GM21390 (cell line): Measurements from ENCODE around the gene GABBR2.
"Not testable (repeated sequence)": the region's sequence is repeated elsewhere in the genome, so short reads cannot be mapped to it uniquely, and the experiment has no call there.

Experiments used
- ATAC-seq: cut with Tn5 transposase; IDR thresholded peaks from one replicate; pipeline ENCODE4 v1.9.1; 2021; ENCODE audit not compliant: unreplicated experiment

Gene GABBR2

DNA sequence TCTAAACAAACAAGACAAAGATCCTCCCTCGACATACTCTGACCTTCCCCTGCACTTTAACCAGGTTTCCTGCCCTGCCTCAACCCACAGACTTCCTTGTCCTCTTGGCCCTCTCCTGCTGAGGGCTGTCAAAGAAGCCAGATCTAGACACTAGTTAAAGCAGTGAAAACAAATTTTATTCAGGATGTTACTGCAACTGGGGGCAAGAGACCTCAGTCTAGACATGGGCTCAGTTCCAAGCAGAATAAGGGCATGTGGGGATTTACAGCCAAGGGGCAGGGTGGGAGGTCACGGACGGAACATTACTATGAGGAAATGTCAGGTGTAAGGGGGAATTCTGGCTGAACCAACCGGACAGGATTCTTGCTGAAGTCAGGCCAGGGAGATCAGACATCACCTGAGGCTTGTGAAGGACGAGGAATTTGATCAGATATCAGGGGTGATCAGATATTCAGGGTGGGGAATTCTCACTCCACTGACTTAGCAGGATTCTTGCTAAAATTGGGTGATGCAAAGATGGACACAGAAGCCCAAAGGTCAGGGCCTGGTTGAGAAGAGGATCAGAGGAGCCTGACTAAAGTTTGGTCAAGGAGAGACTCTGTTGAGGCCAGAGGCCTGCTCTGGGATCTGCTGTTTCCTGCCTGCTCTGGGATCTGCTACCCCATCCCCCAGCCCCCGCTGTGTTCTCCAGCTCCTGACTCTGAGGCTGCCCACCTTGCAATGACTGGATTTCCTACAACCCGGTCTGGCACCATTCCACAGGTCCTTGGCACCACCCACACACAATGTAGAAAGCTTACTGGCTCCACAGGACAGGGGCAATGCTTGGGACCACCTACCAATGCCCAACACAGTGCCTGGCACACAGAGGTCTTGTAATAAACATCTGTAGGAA is 21.5 kb downstream of the GABBR2 start:
- ATAC-seq = no peak

- ATAC-seq = not testable (repeated sequence)
Observed at GRCh38 chr9:98684816-98685215, 23.9 kb downstream of the GABBR2 start.

- ATAC-seq = no peak
Observed at GRCh38 chr9:98678244-98678842, 30.4 kb downstream of the GABBR2 start.

- no peak for ATAC-seq
Observed at GRCh38 chr9:98673681-98674080, 35.1 kb downstream of the GABBR2 start.

DNA sequence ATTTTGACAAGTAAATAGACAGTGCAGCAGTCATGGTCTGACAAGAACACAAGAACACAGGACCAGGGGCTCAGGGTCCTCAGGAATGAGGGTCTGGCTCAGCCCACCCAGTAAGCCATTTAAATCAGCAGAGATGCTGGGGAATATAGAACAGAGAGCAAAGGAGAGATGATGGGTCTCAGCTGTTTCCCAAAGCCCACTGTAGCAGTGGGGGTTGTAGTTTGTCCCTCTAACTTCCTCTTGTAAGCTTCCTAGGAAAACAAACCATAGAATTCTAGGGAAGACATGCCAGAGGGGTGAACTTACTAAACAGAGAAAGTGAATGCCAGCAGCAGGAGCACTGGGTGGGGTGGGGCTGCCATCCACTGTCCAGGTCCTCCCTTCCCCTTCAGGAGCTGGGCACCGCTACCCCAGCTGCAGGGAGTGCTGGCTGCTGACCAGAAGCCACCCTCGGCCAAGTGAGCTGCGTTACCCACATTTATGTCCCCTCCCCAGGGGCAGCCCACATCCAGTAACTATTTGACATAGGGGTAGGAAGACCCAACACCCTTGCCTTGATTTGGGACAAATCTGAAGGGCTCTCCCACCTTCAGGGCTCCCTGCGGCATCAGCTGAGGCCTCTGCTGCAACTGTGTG is 41.6 kb downstream of the GABBR2 start:
- ATAC-seq = no peak

DNA sequence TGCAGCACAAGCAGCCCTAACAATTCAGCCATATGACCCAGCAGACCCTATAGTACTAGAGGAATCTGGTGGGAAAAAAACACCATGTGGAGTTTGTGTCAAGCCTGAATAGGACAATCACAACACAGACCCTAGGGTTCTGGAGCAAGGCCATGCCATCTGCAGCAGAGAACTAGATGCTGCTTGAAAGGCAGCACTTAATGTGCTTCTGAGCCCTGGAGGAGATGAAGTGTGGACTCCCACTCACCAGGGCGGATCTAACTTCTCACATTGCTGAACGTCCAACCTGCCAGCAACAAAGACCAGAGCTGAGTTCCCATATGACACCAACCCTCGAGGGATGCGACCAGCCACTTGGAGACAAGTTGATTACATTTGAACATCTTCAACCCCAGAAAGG is 43.2 kb downstream of the GABBR2 start:
- ATAC-seq = no peak

- no peak for ATAC-seq
Observed at GRCh38 chr9:98660541-98660940, 48.2 kb downstream of the GABBR2 start.

- no peak for ATAC-seq
Observed at GRCh38 chr9:98658951-98659351, 49.8 kb downstream of the GABBR2 start.

DNA sequence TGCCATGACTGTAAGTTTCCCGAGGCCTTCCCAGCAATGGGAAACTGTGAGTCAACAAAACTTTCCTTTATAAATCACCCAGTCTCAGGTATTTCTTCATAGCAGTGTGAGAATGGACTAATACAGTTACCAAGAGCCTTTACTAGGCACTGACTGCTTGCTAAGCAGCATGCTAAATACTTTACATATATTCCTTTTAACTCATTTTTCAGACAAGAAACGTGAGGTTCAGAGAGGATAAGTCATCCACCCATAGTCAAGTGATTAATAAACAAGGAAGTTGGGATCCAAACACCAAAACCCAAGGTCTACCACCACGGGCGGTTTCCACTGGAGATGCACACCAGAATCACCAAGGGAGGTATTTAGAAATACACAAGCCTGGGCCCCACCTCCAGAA is 50.8 kb downstream of the GABBR2 start:
- ATAC-seq = no peak

GRCh38 chr9:98656511-98656910 is 52.2 kb downstream of the GABBR2 start:
- ATAC-seq = no peak

DNA sequence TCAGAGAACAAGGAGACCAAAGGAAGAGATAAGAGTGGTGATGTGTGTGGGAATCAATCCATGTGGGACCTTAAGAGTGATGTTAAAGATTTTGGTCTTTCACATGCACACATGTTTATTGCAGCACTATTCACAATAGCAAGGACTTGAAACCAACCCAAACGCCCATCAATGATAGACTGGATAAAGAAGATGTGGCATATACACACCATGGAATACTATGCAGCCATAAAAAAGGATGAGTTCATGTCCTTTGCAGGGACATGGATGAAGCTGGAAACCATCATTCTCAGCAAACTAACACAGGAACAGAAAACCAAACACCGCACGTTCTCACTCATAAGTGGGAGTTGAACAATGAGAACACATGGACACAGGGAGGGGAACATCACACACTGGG is 53.3 kb downstream of the GABBR2 start:
- not testable (repeated sequence) for ATAC-seq

DNA sequence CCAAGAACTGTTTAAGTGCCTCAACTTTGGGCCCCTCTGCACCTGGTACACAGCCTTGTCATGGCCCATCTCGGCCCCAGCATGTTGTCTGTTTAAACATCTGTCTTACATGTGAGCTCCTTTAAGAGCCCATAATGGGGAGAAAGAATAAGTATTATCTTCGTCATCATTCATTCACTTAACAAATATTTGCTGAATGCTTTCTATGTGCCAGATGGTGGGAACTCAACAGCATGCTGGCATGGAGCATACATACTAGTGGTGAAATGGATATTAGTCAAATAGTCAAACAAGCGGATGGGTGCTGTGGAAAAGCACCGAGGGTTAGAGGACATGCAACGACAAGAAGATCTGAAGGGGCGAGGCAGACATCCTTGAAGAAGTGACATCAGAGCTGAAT is 54.5 kb downstream of the GABBR2 start:
- no peak for ATAC-seq

GRCh38 chr9:98652741-98653140 is 56.0 kb downstream of the GABBR2 start:
- ATAC-seq = no peak

DNA sequence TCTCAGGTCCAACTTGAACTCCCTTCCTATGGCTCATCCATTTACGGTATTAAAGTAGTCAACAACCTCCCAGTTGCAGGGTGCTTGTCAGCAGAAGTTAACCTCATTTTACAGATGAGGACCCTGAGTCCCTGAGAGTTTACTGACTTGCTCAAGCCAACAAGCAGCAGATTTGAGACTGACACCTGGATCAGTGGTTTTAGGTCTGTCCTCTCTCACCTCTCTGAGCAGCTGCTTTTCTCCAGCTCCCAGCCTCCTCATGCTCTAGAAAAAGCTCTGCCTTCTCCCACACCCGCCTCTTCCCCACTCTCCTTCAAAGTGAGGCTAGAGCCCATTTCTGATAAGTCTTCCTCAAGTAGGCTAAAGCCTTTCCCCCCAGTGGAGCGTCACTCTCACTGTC is 56.4 kb downstream of the GABBR2 start:
- ATAC-seq = no peak

- ATAC-seq = no peak
Observed at GRCh38 chr9:98647236-98647635, 61.5 kb downstream of the GABBR2 start.

DNA sequence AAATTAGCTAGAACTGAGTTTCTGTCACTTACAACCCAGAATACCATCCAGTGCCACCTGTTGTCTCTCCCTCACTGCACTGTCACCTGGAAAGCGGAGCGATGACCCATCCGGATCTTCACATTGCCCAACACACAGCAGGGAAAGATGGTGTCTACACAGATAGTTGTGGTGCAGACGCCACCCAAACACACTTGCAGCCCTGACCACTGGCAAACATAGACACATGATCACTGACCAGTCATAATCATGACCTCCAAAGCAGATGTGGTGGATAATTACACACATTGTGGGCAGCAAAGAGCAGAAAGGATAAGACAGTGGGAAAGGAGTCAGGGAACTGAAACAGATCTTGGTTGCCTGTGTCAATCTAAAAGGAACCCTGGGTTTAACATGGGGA is 64.7 kb downstream of the GABBR2 start:
- no peak for ATAC-seq

GRCh38 chr9:98642661-98643312 is 65.9 kb downstream of the GABBR2 start:
- ATAC-seq = no peak

- ATAC-seq = no peak
Observed at GRCh38 chr9:98641695-98642094, 67.0 kb downstream of the GABBR2 start.

- no peak for ATAC-seq
Observed at GRCh38 chr9:98640394-98640793, 68.3 kb downstream of the GABBR2 start.

DNA sequence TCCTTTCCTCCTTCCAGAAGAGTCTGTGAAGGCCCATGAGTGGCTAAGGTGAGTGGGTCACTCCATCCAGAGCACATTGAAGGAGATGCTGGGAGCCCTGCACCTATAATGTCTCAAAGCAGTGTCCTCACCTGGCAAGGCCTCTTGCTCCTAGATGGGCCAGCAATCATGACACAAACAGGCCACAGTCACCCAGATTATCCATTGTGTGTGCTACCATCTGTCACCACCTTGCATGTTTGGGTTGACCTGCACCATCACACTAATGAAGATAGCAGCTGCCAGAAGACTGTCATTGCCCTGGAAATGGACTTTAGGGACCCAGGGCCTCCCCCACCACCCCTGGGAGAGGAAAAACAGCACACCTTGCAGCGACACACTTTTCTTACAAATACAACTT is 69.6 kb downstream of the GABBR2 start:
- ATAC-seq = no peak

GRCh38 chr9:98637381-98637780 is 71.4 kb downstream of the GABBR2 start:
- ATAC-seq = no peak

GRCh38 chr9:98635374-98635773 is 73.4 kb downstream of the GABBR2 start:
- no peak for ATAC-seq
